Measurements from ENCODE around the gene NLRC5. TPM values are rescaled to one million over a fixed set of nuclear protein-coding genes. Genes with fewer than 3 reads are reported as not detected.

The NLRC5 gene
- total RNA-seq, 2 donors from 2014 or later, result 239 to 256 TPM

DNA sequence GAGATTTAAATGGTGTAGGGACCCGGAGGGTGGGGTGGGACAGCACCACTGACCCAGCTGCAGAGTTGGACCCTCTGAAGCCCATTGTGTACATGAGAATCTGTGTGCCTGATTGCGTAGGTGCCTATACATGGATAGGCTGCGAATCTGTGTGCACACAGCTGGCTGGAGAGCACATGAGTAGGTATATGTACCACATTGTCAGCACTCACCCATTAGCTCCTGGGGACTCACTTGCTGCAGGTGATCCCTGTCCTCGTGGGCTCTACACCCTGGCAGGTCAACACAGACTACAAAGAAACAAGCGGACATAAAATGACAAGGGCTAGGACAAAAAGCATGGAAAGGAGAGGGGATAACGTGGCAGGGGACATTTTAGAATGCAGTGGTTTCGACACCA lies 38.9 kb upstream of the NLRC5 start:
- ATAC-seq (replicated peaks in 1 of 2) (peak; percentile 12 to 15), DNase-seq (no peak)
- Mint-ChIP-seq H3K9me3 (no peaks in the 10 kb centered on the region), H3K4me3 (no peak overlapping the region), H3K27me3 (ENCODE audit: low read depth) (no peaks in the 10 kb centered on the region), H3K4me1 (ENCODE audit: low read depth) (peaks cover 56% of the 10 kb centered on the region), H3K27ac (peak overlapping the region; percentile 62), H3K36me3 (ENCODE audit: insufficient read depth in 2 of 2) (peaks cover 2 to 19% of the 10 kb centered on the region in 2 donors)

DNA sequence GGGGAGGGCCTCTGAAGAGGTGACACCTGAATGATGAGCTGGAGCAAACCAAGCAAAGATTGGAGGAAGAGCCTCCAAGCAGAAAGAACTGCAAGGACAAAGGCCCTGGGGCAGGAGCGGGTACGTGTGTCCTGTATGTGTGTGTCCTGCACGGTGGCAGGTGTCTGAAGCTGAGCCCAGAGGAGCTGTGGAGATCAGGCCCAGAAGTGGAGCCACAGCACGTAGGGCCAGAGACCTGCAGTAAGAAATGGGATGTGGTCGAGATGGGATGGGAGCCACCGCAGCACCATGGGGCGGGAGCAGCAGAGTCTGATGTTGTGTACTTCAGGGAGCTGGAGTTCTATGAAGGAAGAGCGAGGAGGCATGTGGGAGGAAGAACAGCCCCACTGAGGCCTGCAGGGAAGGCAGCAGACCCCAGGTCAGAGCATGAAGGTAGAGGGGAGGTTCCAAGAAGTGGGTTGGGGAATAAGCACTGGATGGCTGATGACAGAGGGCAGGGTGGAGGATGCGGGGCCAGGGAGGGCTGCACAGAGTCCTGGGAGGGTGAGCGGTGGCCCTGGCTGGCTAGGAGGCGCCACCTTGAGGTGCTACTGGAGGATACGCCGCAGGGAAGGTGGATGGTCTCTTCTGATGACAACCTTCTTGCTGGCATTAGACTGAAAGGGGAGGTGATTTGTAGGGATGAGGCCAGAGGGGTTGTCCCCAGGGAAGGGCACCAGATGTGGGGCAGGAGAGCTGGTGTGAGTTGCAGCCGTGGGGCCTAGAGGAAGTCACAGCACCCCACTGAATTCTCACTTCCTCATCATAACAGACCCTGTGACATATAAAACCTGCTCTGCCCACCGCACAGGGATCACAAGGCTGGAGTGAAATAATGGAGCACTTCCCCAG lies 38.2 kb upstream of the NLRC5 start:
- Mint-ChIP-seq H3K27me3 (ENCODE audit: low read depth) (no peaks in the 10 kb centered on the region), H3K4me1 (ENCODE audit: low read depth) (peaks cover 53% of the 10 kb centered on the region), H3K9me3 (no peaks in the 10 kb centered on the region), H3K36me3 (ENCODE audit: insufficient read depth in 2 of 2) (peaks cover 0 to 15% of the 10 kb centered on the region in 2 donors), H3K4me3 (no peak overlapping the region), H3K27ac (peak overlapping the region; percentile 62)
- peak; percentile 74 to 76 for DNase-seq
- ATAC-seq (replicated peaks in 1 of 2), result peak; percentile 68 to 73

- H3K27me3 Mint-ChIP-seq (ENCODE audit: low read depth), result no peaks in the 10 kb centered on the region
- DNase-seq (no peak), ATAC-seq (replicated peaks in 1 of 2) (no peak)
- no peaks in the 10 kb centered on the region for H3K9me3 Mint-ChIP-seq
- H3K27ac Mint-ChIP-seq, result no peak overlapping the region
- H3K4me1 Mint-ChIP-seq (ENCODE audit: low read depth), result peaks cover 38% of the 10 kb centered on the region
- H3K36me3 Mint-ChIP-seq (ENCODE audit: insufficient read depth in 2 of 2), result peaks cover 0 to 5% of the 10 kb centered on the region in 2 donors
- no peak overlapping the region for H3K4me3 Mint-ChIP-seq
These were observed 36.4 kb upstream of the NLRC5 start for GRCh38 chr16:56953006-56953405.

DNA sequence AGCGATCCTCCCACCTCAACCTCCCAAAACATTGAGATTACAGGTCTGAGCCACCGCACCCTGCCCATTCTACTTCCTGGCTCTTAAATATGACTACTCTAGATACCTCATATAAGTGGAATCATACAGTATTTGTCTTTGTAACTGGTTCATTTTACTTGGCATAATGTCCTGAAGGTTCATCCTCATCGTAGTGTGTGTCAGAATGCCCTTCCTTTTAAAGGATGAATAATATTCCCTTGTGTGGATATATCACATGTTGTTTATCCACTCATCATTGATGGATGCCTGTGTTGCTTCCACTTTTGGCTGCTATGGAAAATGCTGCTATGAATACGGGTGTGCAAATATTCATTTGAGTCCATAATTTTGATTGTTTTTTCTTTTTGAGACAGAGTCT lies 33.3 kb upstream of the NLRC5 start:
- no peak overlapping the region for H3K4me3 Mint-ChIP-seq
- peaks cover 11% of the 10 kb centered on the region for H3K4me1 Mint-ChIP-seq (ENCODE audit: low read depth)
- H3K9me3 Mint-ChIP-seq, result no peaks in the 10 kb centered on the region
- H3K27ac Mint-ChIP-seq, result no peak overlapping the region
- ATAC-seq (replicated peaks in 1 of 2) (no peak), DNase-seq (no peak)
- no peaks in the 10 kb centered on the region for H3K36me3 Mint-ChIP-seq (ENCODE audit: insufficient read depth in 2 of 2)
- H3K27me3 Mint-ChIP-seq (ENCODE audit: low read depth), result no peaks in the 10 kb centered on the region

- H3K27ac Mint-ChIP-seq, result no peak overlapping the region
- no peaks in the 10 kb centered on the region for H3K9me3 Mint-ChIP-seq
- H3K36me3 Mint-ChIP-seq (ENCODE audit: insufficient read depth in 2 of 2), result no peaks in the 10 kb centered on the region
- ATAC-seq (replicated peaks in 1 of 2) (no peak), DNase-seq (no peak)
- no peak overlapping the region for H3K4me3 Mint-ChIP-seq
- H3K27me3 Mint-ChIP-seq (ENCODE audit: low read depth), result no peaks in the 10 kb centered on the region
- H3K4me1 Mint-ChIP-seq (ENCODE audit: low read depth), result peaks cover 4% of the 10 kb centered on the region
These were observed 32.6 kb upstream of the NLRC5 start for GRCh38 chr16:56956756-56957155.

DNA sequence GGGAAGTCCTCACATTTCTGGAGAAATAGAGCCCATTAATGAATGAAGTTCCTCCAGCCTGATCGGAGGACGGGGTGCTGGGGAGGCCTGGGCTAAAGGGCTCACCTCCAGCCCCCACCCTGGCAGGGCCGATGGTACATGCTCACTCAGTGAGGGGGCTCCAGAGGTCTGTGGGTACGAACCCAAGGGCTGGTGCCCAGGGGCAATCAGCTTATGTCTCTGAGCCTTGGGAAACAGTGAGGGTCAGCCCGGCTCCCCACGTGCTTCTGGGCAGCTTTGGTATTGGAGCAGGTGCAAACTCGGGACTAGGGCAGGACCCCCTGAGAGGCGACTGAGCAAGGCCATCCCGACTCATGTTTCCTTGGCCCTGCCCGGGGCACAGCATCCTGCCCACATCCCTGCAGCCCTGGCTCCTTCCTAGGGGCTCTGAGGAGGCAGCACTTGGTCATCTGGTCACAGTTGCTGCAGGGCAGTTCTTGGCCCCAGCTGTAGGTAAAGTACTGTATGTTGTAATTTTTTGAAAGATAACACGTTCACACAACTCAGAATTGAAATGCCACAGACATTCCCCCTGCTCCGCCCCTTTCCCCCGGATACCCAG lies 28.6 kb upstream of the NLRC5 start:
- Mint-ChIP-seq H3K36me3 (ENCODE audit: insufficient read depth in 2 of 2) (no peaks in the 10 kb centered on the region), H3K4me3 (no peak overlapping the region), H3K27ac (no peak overlapping the region), H3K4me1 (ENCODE audit: low read depth) (peaks cover 21% of the 10 kb centered on the region), H3K27me3 (ENCODE audit: low read depth) (no peaks in the 10 kb centered on the region), H3K9me3 (no peaks in the 10 kb centered on the region)
- no peak for DNase-seq
- ATAC-seq (replicated peaks in 1 of 2), result no peak

- peaks cover 24% of the 10 kb centered on the region for H3K4me1 Mint-ChIP-seq (ENCODE audit: low read depth)
- ATAC-seq (replicated peaks in 1 of 2), result no peak
- H3K36me3 Mint-ChIP-seq (ENCODE audit: insufficient read depth in 2 of 2), result no peaks in the 10 kb centered on the region
- no peaks in the 10 kb centered on the region for H3K9me3 Mint-ChIP-seq
- no peak for DNase-seq
- no peak overlapping the region for H3K4me3 Mint-ChIP-seq
- H3K27ac Mint-ChIP-seq, result no peak overlapping the region
- H3K27me3 Mint-ChIP-seq (ENCODE audit: low read depth), result no peaks in the 10 kb centered on the region
These were observed 28.0 kb upstream of the NLRC5 start for GRCh38 chr16:56961386-56961785.

GRCh38 chr16:56961851-56962281 lies 27.5 kb upstream of the NLRC5 start, which contains the start of gene CETP:
Gene CETP, plus strand, starts transcription at chr16:56961950. Its CDS starts 30 bp downstream, at chr16:56961980.
- H3K27ac Mint-ChIP-seq, result no peak within 1 kb of the TSS

DNA sequence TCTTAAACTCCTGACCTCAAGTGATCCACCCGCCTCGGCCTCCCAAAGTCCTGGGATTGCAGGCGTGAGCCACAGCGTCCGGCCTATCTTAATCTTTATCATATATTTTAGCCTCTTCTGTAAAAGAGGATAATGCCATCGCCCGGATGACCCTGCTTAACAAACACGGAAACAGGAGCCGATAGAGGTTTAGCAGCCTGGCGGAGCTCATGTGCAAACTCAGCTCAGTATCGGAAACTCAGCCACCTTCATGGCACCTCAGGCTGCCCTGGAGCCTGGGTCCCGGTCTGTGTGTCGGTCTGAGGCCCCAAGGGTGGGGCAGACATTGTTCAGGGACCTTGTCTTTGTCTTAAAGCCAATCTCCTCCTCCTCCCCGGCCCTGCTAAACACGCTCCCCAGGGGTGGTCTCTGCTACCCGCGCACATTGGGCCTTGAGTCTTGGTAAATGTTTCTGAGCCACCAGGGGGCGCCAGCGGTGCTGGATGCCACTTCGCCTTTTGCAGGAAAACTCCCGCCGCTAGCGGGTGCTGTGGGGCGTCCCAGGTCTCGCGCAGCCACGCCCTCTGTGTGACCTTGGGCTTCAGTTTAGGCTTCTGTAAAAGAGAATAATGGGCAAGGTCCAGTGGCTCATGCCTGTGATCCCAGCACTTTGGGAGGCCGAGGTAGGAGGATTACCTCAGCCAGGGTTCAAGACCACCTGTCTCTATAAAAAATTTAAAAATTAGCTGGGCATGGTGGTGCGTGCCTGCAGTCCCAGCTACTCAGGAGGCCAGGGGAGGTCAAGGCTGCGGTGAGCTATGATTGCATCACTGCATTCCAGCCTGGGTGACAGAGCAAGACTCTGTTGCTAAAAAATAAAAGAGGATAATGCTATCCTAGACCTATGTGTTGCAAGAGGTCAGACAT lies 24.9 kb upstream of the NLRC5 start:
- no peaks in the 10 kb centered on the region for H3K36me3 Mint-ChIP-seq (ENCODE audit: insufficient read depth in 2 of 2)
- ATAC-seq (replicated peaks in 1 of 2), result peak; percentile 90 to 92
- peaks cover 19% of the 10 kb centered on the region for H3K4me1 Mint-ChIP-seq (ENCODE audit: low read depth)
- H3K27ac Mint-ChIP-seq, result peak overlapping the region; percentile 83
- no peak overlapping the region for H3K4me3 Mint-ChIP-seq
- peak; percentile 96 to 98 for DNase-seq
- H3K9me3 Mint-ChIP-seq, result no peaks in the 10 kb centered on the region
- no peaks in the 10 kb centered on the region for H3K27me3 Mint-ChIP-seq (ENCODE audit: low read depth)

More at GRCh38 chr16:56961851-56962281, 27.5 kb upstream of the NLRC5 start, which contains the start of gene CETP:
- ATAC-seq (replicated peaks in 1 of 2) (no peak), DNase-seq (no peak)
- Mint-ChIP-seq H3K36me3 (ENCODE audit: insufficient read depth in 2 of 2) (no peaks in the 10 kb centered on the region), H3K4me1 (ENCODE audit: low read depth) (peaks cover 19% of the 10 kb centered on the region), H3K9me3 (no peaks in the 10 kb centered on the region), H3K4me3 (no peak within 1 kb of the TSS), H3K27me3 (ENCODE audit: low read depth) (no peaks in the 10 kb centered on the region)

- peak overlapping the region; percentile 83 for H3K27ac Mint-ChIP-seq
- no peaks in the 10 kb centered on the region for H3K36me3 Mint-ChIP-seq (ENCODE audit: insufficient read depth in 2 of 2)
- DNase-seq, result no peak
- ATAC-seq (replicated peaks in 1 of 2), result no peak
- no peaks in the 10 kb centered on the region for H3K27me3 Mint-ChIP-seq (ENCODE audit: low read depth)
- H3K9me3 Mint-ChIP-seq, result no peaks in the 10 kb centered on the region
- H3K4me1 Mint-ChIP-seq (ENCODE audit: low read depth), result peaks cover 19% of the 10 kb centered on the region
- H3K4me3 Mint-ChIP-seq, result peak overlapping the region in 1 of 2 donors; percentile 25
These were observed 23.9 kb upstream of the NLRC5 start for GRCh38 chr16:56965149-56966092.

GRCh38 chr16:56966093-56966475 lies 23.3 kb upstream of the NLRC5 start:
- peak overlapping the region in 1 of 2 donors; percentile 25 for H3K4me3 Mint-ChIP-seq
- no peaks in the 10 kb centered on the region for H3K27me3 Mint-ChIP-seq (ENCODE audit: low read depth)
- H3K9me3 Mint-ChIP-seq, result no peaks in the 10 kb centered on the region
- DNase-seq (no peak), ATAC-seq (replicated peaks in 1 of 2) (no peak)
- H3K36me3 Mint-ChIP-seq (ENCODE audit: insufficient read depth in 2 of 2), result no peaks in the 10 kb centered on the region
- peaks cover 19% of the 10 kb centered on the region for H3K4me1 Mint-ChIP-seq (ENCODE audit: low read depth)
- peak overlapping the region; percentile 74 for H3K27ac Mint-ChIP-seq

DNA sequence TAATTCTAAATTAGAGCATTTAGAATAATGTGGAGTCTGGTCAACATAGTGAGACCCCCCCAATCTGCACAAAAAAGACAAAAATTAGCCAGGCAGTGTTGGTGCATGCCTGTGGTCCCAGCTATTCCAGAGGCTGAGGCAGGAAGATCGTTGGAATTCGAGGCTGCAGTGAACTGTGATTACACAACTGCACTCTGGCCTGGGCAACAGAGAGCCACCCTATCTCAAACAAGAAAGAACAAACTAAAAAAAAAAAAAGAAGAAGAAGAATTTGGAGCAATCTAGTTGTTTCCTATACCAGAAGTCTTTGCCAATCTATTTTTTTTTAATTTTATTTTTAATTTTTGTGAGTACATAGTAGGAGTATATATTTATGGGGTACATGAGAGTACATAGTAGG lies 21.6 kb upstream of the NLRC5 start:
- DNase-seq, result no peak
- Mint-ChIP-seq H3K27me3 (ENCODE audit: low read depth) (no peaks in the 10 kb centered on the region), H3K36me3 (ENCODE audit: insufficient read depth in 2 of 2) (no peaks in the 10 kb centered on the region), H3K4me1 (ENCODE audit: low read depth) (peaks cover 19% of the 10 kb centered on the region), H3K4me3 (no peak overlapping the region), H3K9me3 (no peaks in the 10 kb centered on the region), H3K27ac (no peak overlapping the region)
- ATAC-seq (replicated peaks in 1 of 2), result no peak
